ENCODE measurements around the gene PYGO2. TPM values are rescaled to one million over a fixed set of nuclear protein-coding genes. Genes with fewer than 3 reads are reported as not detected.

The PYGO2 gene
- total RNA-seq, 1 donor from 2014 or later, result 19.2 TPM

DNA sequence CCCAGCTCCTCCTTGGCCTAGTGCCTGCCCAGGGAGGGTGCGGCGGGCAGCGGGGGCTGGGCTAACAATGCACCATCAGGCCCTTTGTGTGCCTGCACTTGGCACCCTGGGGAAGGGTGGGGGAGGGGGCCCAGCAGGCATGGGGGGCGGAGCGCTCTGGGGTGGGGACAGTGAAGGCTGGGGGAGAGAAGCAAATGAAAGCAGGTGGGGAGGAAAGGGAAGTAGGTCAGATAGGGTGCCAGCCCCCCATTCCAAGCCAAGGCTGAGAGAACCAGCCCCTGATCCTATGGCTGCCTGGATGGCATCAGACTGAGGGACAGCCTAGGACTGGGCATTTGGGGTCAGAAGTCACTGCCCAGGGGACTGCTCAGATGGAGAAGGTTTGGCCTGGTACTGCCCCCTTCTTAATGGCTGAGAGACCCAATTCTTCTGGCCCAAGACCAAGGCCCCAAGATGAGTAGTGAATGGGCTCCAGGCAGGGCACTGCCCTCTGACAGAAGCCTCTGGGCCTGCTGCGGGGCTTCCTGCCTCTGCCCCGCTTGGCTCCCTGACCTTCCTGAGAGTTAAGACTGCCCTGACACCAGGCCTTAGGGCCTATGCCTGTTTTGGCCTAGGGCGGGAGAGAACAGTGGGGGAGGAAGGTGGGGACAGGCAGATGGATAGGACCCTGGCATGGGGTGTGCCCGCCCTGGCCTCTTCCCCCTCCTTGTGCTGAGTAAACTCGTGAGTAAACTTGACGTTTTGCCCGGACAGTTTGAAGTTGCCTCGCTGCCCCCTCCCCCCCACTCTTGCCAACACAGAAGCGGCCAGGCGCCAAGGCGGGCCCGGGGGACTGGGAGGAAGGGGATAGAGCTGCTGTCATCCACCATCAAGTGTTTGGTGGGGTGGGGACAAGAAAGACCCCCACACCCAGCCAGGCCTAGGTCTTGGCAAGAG is 43.8 kb upstream of the PYGO2 start:
- no peaks in the 10 kb centered on the region for H3K36me3 ChIP-seq
- no peaks in the 10 kb centered on the region for H3K27me3 ChIP-seq
- DNase-seq (ENCODE audit: extremely low spot score in 2 of 2), result no peak
- intact Hi-C loops (cut with DNase I), result no loop called here
- no peaks in the 10 kb centered on the region for H3K9me3 ChIP-seq
- H3K27ac ChIP-seq, result peak overlapping the region; percentile 99
- H3K4me1 ChIP-seq, result peaks cover 68% of the 10 kb centered on the region
- H3K4me3 ChIP-seq, result peak overlapping the region; percentile 84 to 85
- TF ChIP-seq POLR2A (IDR thresholded peaks at IDR 0.05), result no peak
- TF ChIP-seq POLR2AphosphoS5 (IDR thresholded peaks at IDR 0.05; ENCODE audit: insufficient read depth in 1 of 2, low read depth in 1 of 2), result peak in 1 of 2 donors; percentile 55

DNA sequence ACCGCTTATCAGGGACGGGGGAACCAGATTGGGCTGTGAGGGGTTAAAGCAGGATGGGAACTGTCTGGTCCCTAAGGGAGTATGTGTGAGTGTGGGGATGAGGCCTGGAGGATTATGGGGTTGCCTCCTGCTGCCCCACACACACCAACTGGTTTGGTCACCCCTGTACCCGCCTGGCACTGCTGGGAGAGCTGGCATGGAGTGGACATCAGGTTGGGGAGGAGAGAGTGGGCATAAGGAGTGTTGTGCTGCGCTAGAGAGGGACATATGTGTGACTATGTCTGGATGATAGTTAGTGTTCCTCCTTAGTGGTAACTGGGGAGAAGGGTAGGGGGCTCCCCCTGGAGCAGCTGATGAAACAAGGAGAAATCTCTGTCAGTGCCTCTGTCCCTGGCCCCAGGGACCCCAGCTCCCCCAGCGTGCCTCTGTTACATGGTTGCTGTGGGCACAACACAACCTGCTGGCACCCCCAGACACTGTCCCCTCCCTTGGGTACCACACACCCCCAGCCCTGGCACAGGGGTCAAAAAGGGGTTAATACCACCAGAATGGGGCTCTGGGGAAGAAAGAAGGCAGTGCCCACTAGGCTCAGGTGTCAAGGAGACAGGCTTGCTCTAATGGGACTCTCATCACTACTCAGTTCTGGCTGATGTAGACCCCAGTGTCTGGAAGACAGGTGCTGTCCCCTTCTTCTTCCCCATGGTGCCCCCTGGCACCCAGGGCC is 42.9 kb upstream of the PYGO2 start:
- peak in 1 of 2 donors; percentile 90 for DNase-seq (ENCODE audit: extremely low spot score in 2 of 2)
- intact Hi-C loops (cut with DNase I), result loop anchor here (5.0 kb wide), 3 partner anchors 37 to 677 kb away; partner anchors contain the start of genes ADAM15 and ATP8B2
- Histone ChIP-seq H3K4me3 (peak overlapping the region; percentile 84 to 85), H3K4me1 (peaks cover 69% of the 10 kb centered on the region), H3K36me3 (no peaks in the 10 kb centered on the region), H3K27me3 (no peaks in the 10 kb centered on the region), H3K9me3 (no peaks in the 10 kb centered on the region), H3K27ac (peak overlapping the region; percentile 99)
- TF ChIP-seq POLR2A (IDR thresholded peaks at IDR 0.05) (no peak), POLR2AphosphoS5 (IDR thresholded peaks at IDR 0.05; ENCODE audit: insufficient read depth in 1 of 2, low read depth in 1 of 2) (no peak)
- TF ChIP-seq, protein P1, sequence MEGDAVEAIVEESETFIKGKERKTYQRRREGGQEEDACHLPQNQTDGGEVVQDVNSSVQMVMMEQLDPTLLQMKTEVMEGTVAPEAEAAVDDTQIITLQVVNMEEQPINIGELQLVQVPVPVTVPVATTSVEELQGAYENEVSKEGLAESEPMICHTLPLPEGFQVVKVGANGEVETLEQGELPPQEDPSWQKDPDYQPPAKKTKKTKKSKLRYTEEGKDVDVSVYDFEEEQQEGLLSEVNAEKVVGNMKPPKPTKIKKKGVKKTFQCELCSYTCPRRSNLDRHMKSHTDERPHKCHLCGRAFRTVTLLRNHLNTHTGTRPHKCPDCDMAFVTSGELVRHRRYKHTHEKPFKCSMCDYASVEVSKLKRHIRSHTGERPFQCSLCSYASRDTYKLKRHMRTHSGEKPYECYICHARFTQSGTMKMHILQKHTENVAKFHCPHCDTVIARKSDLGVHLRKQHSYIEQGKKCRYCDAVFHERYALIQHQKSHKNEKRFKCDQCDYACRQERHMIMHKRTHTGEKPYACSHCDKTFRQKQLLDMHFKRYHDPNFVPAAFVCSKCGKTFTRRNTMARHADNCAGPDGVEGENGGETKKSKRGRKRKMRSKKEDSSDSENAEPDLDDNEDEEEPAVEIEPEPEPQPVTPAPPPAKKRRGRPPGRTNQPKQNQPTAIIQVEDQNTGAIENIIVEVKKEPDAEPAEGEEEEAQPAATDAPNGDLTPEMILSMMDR (IDR thresholded peaks at IDR 0.05), result no peak

DNA sequence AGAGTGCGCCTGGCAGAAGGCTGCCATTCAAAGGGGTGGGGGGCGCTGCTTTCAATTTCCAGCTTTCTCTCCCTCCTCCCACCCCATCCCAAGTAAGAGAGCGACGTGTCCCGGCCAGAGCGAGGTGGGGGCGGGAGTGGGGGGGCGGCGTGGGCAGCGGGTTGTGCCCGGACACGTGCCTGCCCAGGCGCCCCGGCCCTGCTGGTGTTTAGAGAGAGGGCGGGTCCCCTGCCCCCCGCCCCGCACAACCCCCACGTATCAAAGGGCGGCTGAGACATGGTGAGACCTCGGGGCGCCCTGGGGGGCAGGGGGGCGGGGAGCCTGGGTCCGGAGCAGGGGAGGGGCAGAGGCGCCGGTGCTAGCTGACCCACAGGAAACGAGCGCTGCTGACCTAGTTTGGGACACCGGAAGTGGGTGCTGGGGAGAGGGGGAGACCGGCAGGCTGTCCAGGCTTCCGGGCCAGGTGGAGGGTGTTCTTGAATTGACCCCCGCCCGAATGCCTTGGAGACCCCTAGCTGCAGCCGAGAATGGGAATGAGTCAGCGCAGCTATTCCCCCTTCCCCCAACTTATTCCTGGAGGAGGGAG is 42.3 kb upstream of the PYGO2 start:
- no peaks in the 10 kb centered on the region for H3K27me3 ChIP-seq
- peaks cover 69% of the 10 kb centered on the region for H3K4me1 ChIP-seq
- DNase-seq (ENCODE audit: extremely low spot score in 2 of 2), result peak in 1 of 2 donors; percentile 91
- no peaks in the 10 kb centered on the region for H3K9me3 ChIP-seq
- H3K4me3 ChIP-seq, result peak overlapping the region; percentile 84 to 85
- H3K27ac ChIP-seq, result peak overlapping the region; percentile 99
- intact Hi-C loops (cut with DNase I), result loop anchor here (5.0 kb wide), 3 partner anchors 37 to 677 kb away; partner anchors contain the start of genes ADAM15 and ATP8B2
- TF ChIP-seq, protein P1 (IDR thresholded peaks at IDR 0.05), result no peak
- TF ChIP-seq POLR2AphosphoS5 (IDR thresholded peaks at IDR 0.05; ENCODE audit: insufficient read depth in 1 of 2, low read depth in 1 of 2), result no peak
- no peak for TF ChIP-seq POLR2A (IDR thresholded peaks at IDR 0.05)
- no peaks in the 10 kb centered on the region for H3K36me3 ChIP-seq

DNA sequence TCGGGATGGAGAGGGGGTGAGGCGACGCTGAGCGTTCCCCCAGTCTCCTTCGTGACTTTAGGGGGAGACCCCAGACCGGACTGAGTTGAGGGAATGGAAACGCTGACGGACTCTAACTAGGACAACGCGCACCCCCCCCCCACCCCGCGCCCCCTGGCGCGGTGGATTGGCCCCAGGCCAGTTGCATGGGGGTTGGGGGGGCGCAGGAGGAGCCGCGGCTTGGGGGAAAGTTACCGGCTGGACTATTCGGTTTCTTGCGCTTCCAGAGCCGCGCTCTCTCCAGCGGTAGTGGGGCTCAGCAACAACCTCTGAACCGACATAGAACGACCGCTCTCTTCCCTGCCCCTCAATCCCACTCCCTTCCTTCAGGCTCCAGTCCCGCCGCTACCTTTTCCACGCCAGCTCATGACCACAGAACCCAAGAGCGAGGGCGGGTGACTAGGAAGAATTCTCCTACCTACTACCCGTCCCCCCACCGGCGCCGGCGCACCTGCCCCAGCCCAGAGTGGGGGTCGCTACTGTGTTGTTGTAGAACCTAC is 41.7 kb upstream of the PYGO2 start:
- intact Hi-C loops (cut with DNase I), result loop anchor here (5.0 kb wide), 3 partner anchors 36 to 676 kb away; partner anchors contain the start of genes ADAM15 and ATP8B2
- no peak for DNase-seq (ENCODE audit: extremely low spot score in 2 of 2)
- Histone ChIP-seq H3K9me3 (no peaks in the 10 kb centered on the region), H3K27ac (peak overlapping the region; percentile 99), H3K27me3 (no peaks in the 10 kb centered on the region), H3K4me3 (peak overlapping the region; percentile 84 to 85), H3K4me1 (peaks cover 69% of the 10 kb centered on the region), H3K36me3 (no peaks in the 10 kb centered on the region)
- TF ChIP-seq POLR2A (IDR thresholded peaks at IDR 0.05) (no peak), POLR2AphosphoS5 (IDR thresholded peaks at IDR 0.05; ENCODE audit: insufficient read depth in 1 of 2, low read depth in 1 of 2) (no peak)
- TF ChIP-seq, protein P1 (IDR thresholded peaks at IDR 0.05), result no peak
